Measurements from ENCODE around the gene MUS81. TPM values are rescaled to one million over a fixed set of nuclear protein-coding genes. Genes with fewer than 3 reads are reported as not detected.
"Not testable (repeated sequence)": the region's sequence is repeated elsewhere in the genome, so short reads cannot be mapped to it uniquely, and the experiment has no call there.

The MUS81 gene
- total RNA-seq, 1 donor from 2014 or later = 35.5 TPM

- intact Hi-C loops (cut with DNase I) = no loop called here
- ATAC-seq = no peak
Measured at GRCh38 chr11:65843811-65844210, 16.4 kb upstream of the MUS81 start.

GRCh38 chr11:65844231-65844872 is 15.9 kb upstream of the MUS81 start:
- intact Hi-C loops (cut with DNase I) = no loop called here
- ATAC-seq (no peak), DNase-seq (ENCODE audit: missing footprints) (no peak)

More at GRCh38 chr11:65843811-65844210, 16.4 kb upstream of the MUS81 start:
- no peak for DNase-seq (ENCODE audit: missing footprints)

- intact Hi-C loops (cut with DNase I) = no loop called here
- no peak for DNase-seq (ENCODE audit: missing footprints)
- no peak for ATAC-seq
Measured at GRCh38 chr11:65847746-65848145, 12.5 kb upstream of the MUS81 start.

GRCh38 chr11:65848693-65849092 is 11.5 kb upstream of the MUS81 start:
- intact Hi-C loops (cut with DNase I); ATAC-seq; DNase-seq (ENCODE audit: missing footprints): not testable (repeated sequence)

GRCh38 chr11:65849366-65849765 is 10.9 kb upstream of the MUS81 start:
- intact Hi-C loops (cut with DNase I) = no loop called here
- ATAC-seq (no peak), DNase-seq (ENCODE audit: missing footprints) (peak; percentile 58)

GRCh38 chr11:65849771-65850216 is 10.4 kb upstream of the MUS81 start:
- intact Hi-C loops (cut with DNase I) = loop anchor here (10.0 kb wide), 1 partner anchor 115 kb away; the partner anchor contains the start of gene SART1
- peak; percentile 68 for DNase-seq (ENCODE audit: missing footprints)
- no peak for ATAC-seq

GRCh38 chr11:65850217-65851082 is 9.8 kb upstream of the MUS81 start:
- intact Hi-C loops (cut with DNase I) = loop anchor here (10.0 kb wide), 1 partner anchor 114 kb away; the partner anchor contains the start of gene SART1
- DNase-seq (ENCODE audit: missing footprints) = peak; percentile 57
- ATAC-seq = no peak

GRCh38 chr11:65851083-65851579 is 9.1 kb upstream of the MUS81 start:
- DNase-seq (ENCODE audit: missing footprints) = peak; percentile 58
- ATAC-seq = no peak
- intact Hi-C loops (cut with DNase I) = loop anchor here (10.0 kb wide), 1 partner anchor 114 kb away; the partner anchor contains the start of gene SART1

GRCh38 chr11:65851811-65852507 is 8.3 kb upstream of the MUS81 start:
- intact Hi-C loops (cut with DNase I) = loop anchor here (10.0 kb wide), 1 partner anchor 113 kb away; the partner anchor contains the start of gene SART1
- ATAC-seq = no peak
- no peak for DNase-seq (ENCODE audit: missing footprints)

GRCh38 chr11:65852508-65853245 is 7.6 kb upstream of the MUS81 start:
- intact Hi-C loops (cut with DNase I) = loop anchor here (10.0 kb wide), 1 partner anchor 112 kb away; the partner anchor contains the start of gene SART1
- ATAC-seq (no peak), DNase-seq (ENCODE audit: missing footprints) (peak; percentile 70)

GRCh38 chr11:65853246-65853979 is 6.8 kb upstream of the MUS81 start:
- ATAC-seq (no peak), DNase-seq (ENCODE audit: missing footprints) (peak; percentile 39)
- intact Hi-C loops (cut with DNase I) = loop anchor here (10.0 kb wide), 1 partner anchor 111 kb away; the partner anchor contains the start of gene SART1

GRCh38 chr11:65854161-65854592 is 6.1 kb upstream of the MUS81 start:
- intact Hi-C loops (cut with DNase I) = loop anchor here (10.0 kb wide), 1 partner anchor 111 kb away; the partner anchor contains the start of gene SART1
- DNase-seq (ENCODE audit: missing footprints) = peak; percentile 25

GRCh38 chr11:65854852-65855837 is 5.1 kb upstream of the MUS81 start:
- ATAC-seq (no peak), DNase-seq (ENCODE audit: missing footprints) (peak; percentile 58)
- intact Hi-C loops (cut with DNase I) = loop anchor here (5.0 to 10.0 kb wide), 2 partner anchors 110 to 203 kb away; partner anchors contain the start of gene SART1

More at GRCh38 chr11:65854161-65854592, 6.1 kb upstream of the MUS81 start:
- ATAC-seq = no peak

- ATAC-seq = no peak
- intact Hi-C loops (cut with DNase I) = loop anchor here (5.0 to 10.0 kb wide), 2 partner anchors 109 to 204 kb away; partner anchors contain the start of gene SART1
- DNase-seq (ENCODE audit: missing footprints) = peak; percentile 43
Measured at GRCh38 chr11:65855927-65856363, 4.3 kb upstream of the MUS81 start.

- DNase-seq (ENCODE audit: missing footprints) (peak; percentile 94), ATAC-seq (peak; percentile 43)
- intact Hi-C loops (cut with DNase I) = loop anchor here (5.0 to 10.0 kb wide), 2 partner anchors 108 to 205 kb away; partner anchors contain the start of gene SART1
Measured at GRCh38 chr11:65856689-65857499, 3.3 kb upstream of the MUS81 start.

All from Right ventricle myocardium inferior (tissue), 1 donor.